Right cardiac atrium (tissue), 5 donors: ENCODE data around the gene ANKRD44. TPM values are rescaled to one million over a fixed set of nuclear protein-coding genes. Genes with fewer than 3 reads are reported as not detected.
"Not testable (repeated sequence)": the region's sequence is repeated elsewhere in the genome, so short reads cannot be mapped to it uniquely, and the experiment has no call there.

Experiments used
- ATAC-seq, 2 donors: fragments of 200-7000 bp; cut with Tn5 transposase; one replicate each; pipeline versions ENCODE4 v1.8.0 to v1.9.1; 2020; ENCODE audit warnings: moderate library complexity in 2 of 2, mild to moderate bottlenecking in 1 of 2
- DNase-seq, 3 donors: peaks; one replicate each; pipeline ENCODE4 v3.0.0-alpha.2; 2020
- H3K27ac ChIP-seq: one replicate; pipeline ENCODE4 v1.5.1; 2013; ENCODE audit warnings: mild to moderate bottlenecking, low read length, control low read depth, moderate library complexity
- H3K27me3 ChIP-seq: one replicate; pipeline ENCODE4 v1.6.1; 2013; ENCODE audit not compliant: control insufficient read depth, insufficient read depth
- H3K4me1 ChIP-seq: one replicate; pipeline ENCODE4 v1.6.1; 2013; ENCODE audit warnings: low read length; ENCODE audit not compliant: control insufficient read depth, insufficient read depth
- H3K4me3 ChIP-seq: one replicate; pipeline ENCODE4 v1.5.1; 2013; ENCODE audit warnings: low read length, control low read depth
- H3K9me3 ChIP-seq: one replicate; pipeline ENCODE4 v1.6.1; 2013; ENCODE audit warnings: low read length; ENCODE audit not compliant: control insufficient read depth
- WGBS: extraction: QIAGEN DNeasy Blood & Tissue Kit; methylation state at CpG from one replicate; pipeline ENCODE4 v1.1.7; 2013; 5-methylcytosine and 5-hydroxymethylcytosine counted together
- intact Hi-C, 4 donors: fragments of 100-400 bp; cut with DNase I; formaldehyde crosslinking; loops; one replicate each; pipeline versions ENCODE4 v1.11.0 to v1.14.0; 2022 to 2023
- polyA plus RNA-seq: library from polyadenylated mRNA; stranded (reverse); fragments of 200-250 nt; gene quantifications from one replicate; pipeline ENCODE4 v1.2.3, GENCODE V29; 2013
- total RNA-seq, 4 donors: library from RNA; stranded (reverse); fragmentation: NEBNext Ultra II Directional; extraction: Animal tissue kit (Norgen Biotek cat#: 25700); gene quantifications; one replicate each; pipeline ENCODE4 v1.2.1, GENCODE V29; 2021
- donor health status: healthy with polysubstance abuse.
- donor health status: DM: no; HTN: yes; CAD: no.
- donor health status: DM: no; HTN: no; CAD: no.
- donor health status: DM: no; HTN: yes; CAD: no; lungs with severe emphysema.
- donor health status: DM: yes; HTN: yes; CAD: no.

Gene ANKRD44
- total and polyA plus RNA-seq, 5 donors, result 4.8 to 18.8 (median 14.3) TPM

- DNase-seq, result no peak
- H3K27me3 ChIP-seq, result no peaks in the 10 kb centered on the region
- peaks cover 12% of the 10 kb centered on the region for H3K4me1 ChIP-seq
- H3K9me3 ChIP-seq, result no peaks in the 10 kb centered on the region
- no peak overlapping the region for H3K4me3 ChIP-seq
- no peak for ATAC-seq
- H3K27ac ChIP-seq, result peak overlapping the region; percentile 32
- intact Hi-C loops, result loop anchor here in 1 of 4 donors (5.0 kb wide), 1 partner anchor 119 kb away; no protein-coding TSS in a partner anchor
- WGBS, result 78% methylated on average over 5 of the region's 5 CpGs
These were observed 4.4 kb downstream of the ANKRD44 start for GRCh38 chr2:197306024-197306695.

GRCh38 chr2:197304556-197305011 lies 6.0 kb downstream of the ANKRD44 start:
- H3K4me3 ChIP-seq, result no peak overlapping the region
- intact Hi-C loops, result loop anchor here in 1 of 4 donors (5.0 kb wide), 1 partner anchor 117 kb away; no protein-coding TSS in a partner anchor
- no peaks in the 10 kb centered on the region for H3K27me3 ChIP-seq
- ATAC-seq, result no peak
- no peak for DNase-seq
- peaks cover 11% of the 10 kb centered on the region for H3K4me1 ChIP-seq
- WGBS, result 80% methylated on average over 3 of the region's 3 CpGs
- no peak overlapping the region for H3K27ac ChIP-seq
- no peaks in the 10 kb centered on the region for H3K9me3 ChIP-seq

DNA sequence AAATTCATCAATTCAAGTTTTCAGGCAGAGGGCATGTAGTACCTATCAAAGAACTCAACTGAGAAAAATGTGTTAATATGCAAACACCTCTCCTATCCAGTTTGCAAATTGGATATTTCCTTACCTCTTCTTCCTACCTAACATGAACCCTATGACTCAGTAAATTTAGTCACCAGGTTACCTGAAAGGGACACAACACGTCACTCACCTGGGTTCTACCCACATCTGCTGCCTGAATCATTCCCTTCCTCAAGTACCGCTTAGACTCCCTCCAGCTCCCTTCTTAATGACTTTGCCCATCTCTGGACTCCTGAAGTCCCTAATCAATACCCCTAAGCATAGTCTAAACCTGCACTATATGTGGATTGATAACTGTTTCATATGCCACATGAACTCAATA lies 10.4 kb downstream of the ANKRD44 start:
- intact Hi-C loops, result no loop called here
- Histone ChIP-seq H3K27ac (no peak overlapping the region), H3K4me1 (peaks cover 5% of the 10 kb centered on the region), H3K4me3 (no peak overlapping the region), H3K27me3 (no peaks in the 10 kb centered on the region), H3K9me3 (no peaks in the 10 kb centered on the region)
- 100% methylated on average over 2 of the region's 2 CpGs for WGBS
- DNase-seq (no peak), ATAC-seq (no peak)

- intact Hi-C loops, result no loop called here
- Histone ChIP-seq H3K4me1 (peaks cover 3% of the 10 kb centered on the region), H3K27ac (no peak overlapping the region), H3K9me3 (no peaks in the 10 kb centered on the region), H3K4me3 (no peak overlapping the region), H3K27me3 (no peaks in the 10 kb centered on the region)
- DNase-seq (no peak), ATAC-seq (no peak)
- WGBS, result 96% methylated on average over 4 of the region's 4 CpGs
These were observed 12.0 kb downstream of the ANKRD44 start for GRCh38 chr2:197298609-197299008.

DNA sequence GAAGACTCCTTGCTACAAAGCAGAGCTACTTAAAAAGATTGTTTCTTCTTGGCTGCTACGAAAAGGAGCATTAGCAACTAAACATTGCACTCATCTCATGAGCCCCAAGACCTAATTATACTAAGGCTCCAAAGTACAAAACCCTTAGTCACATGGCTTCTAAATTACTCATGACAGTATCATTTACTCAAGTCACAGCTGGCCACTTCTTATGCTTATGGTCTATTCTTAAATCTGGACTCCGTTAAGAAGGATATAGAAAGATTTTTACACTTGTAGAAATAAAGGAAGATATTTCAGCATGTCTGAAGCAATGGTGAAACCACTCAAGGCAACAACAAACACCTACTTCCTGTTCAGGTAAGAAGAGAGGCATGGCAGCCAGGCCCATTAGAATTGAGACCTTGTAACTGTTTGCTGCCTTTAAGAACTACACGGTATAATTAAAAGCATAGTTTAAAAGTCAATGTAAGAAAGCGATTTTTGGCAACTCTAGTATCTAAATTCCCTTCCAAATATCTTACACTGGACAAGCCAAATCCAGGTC lies 12.7 kb downstream of the ANKRD44 start:
- no peak overlapping the region for H3K4me3 ChIP-seq
- no peak for DNase-seq
- ATAC-seq, result no peak
- intact Hi-C loops, result no loop called here
- 89% methylated on average over 4 of the region's 4 CpGs for WGBS
- H3K27me3 ChIP-seq, result no peaks in the 10 kb centered on the region
- H3K4me1 ChIP-seq, result peaks cover 3% of the 10 kb centered on the region
- no peak overlapping the region for H3K27ac ChIP-seq
- H3K9me3 ChIP-seq, result no peaks in the 10 kb centered on the region

DNA sequence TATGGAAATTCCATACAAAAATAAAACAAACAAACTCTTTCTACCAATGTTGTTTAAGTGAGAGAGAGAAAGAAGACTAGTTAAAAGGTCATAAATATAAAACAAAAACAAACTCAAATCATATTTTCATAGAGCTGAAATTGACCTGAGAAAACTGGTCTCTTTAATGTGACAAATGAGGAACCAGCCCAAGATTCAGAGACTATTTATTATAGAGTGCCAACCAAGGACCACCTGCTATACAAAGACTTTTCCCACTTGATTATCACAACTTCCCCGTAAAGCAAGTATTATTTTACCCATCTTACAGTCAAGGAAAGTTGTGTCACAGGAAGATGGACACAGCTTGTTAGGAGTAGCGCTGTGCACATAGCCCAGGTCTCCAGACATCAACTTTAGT lies 13.3 kb downstream of the ANKRD44 start:
- intact Hi-C loops, result no loop called here

DNA sequence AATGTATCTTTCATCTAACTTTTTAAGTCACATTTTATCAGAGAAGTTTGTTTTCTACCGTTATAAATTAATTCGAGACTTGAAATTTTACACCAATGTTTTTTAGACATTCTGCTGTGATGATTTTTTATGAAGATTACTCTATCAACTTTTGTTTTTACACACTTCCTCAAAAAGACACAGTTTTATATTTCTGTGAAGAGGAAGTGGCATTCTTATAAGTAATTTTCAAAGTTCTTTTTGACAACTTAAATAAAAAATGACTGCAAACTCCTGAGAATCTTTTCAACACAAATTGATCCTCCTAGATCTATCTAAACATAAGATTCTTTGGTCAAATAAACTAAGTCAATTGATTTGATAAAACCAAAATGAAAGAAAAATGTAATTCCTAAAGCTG lies 13.7 kb downstream of the ANKRD44 start:
- no peak overlapping the region for H3K27ac ChIP-seq
- H3K4me3 ChIP-seq, result no peak overlapping the region
- no peaks in the 10 kb centered on the region for H3K27me3 ChIP-seq
- peaks cover 4% of the 10 kb centered on the region for H3K4me1 ChIP-seq
- H3K9me3 ChIP-seq, result no peaks in the 10 kb centered on the region
- DNase-seq (no peak), ATAC-seq (no peak)
- WGBS, result 74% methylated on average over 2 of the region's 2 CpGs
- intact Hi-C loops, result no loop called here

More for the DNA sequence above, 13.3 kb downstream of the ANKRD44 start:
- H3K27ac ChIP-seq, result no peak overlapping the region
- H3K27me3 ChIP-seq, result no peaks in the 10 kb centered on the region
- 90% methylated on average over 2 of the region's 2 CpGs for WGBS
- peaks cover 6% of the 10 kb centered on the region for H3K4me1 ChIP-seq
- DNase-seq (no peak), ATAC-seq (no peak)
- H3K9me3 ChIP-seq, result no peaks in the 10 kb centered on the region
- H3K4me3 ChIP-seq, result no peak overlapping the region

DNA sequence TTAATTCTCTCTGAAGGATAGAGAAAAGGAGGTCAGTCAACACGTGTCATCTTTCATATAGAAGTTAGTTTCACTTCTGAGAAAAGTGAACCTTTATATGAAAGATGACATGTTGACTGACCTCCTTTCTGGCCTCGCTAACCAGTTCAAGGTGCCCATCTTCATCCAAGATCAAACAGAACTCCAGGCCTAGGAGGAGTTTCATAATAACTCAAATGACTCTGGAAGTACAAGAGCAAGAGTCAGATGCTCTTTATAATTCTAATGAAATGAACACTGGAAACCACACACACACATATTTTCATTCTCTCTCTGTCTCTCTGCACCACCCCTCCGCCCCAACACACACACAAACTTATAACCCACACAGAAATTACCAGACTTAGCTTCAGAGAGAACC lies 16.3 kb downstream of the ANKRD44 start:
- ATAC-seq (no peak), DNase-seq (no peak)
- intact Hi-C loops, result no loop called here
- WGBS, result 75% methylated on average over 3 of the region's 3 CpGs
- H3K27ac ChIP-seq, result no peak overlapping the region
- no peaks in the 10 kb centered on the region for H3K9me3 ChIP-seq
- H3K27me3 ChIP-seq, result no peaks in the 10 kb centered on the region
- H3K4me3 ChIP-seq, result no peak overlapping the region
- H3K4me1 ChIP-seq, result peaks cover 4% of the 10 kb centered on the region

GRCh38 chr2:197293252-197294007 lies 17.1 kb downstream of the ANKRD44 start:
- H3K27me3 ChIP-seq, result no peaks in the 10 kb centered on the region
- H3K9me3 ChIP-seq, result no peaks in the 10 kb centered on the region
- WGBS, result 21% methylated on average over 5 of the region's 5 CpGs
- DNase-seq, result no peak
- intact Hi-C loops, result no loop called here
- no peak overlapping the region for H3K4me3 ChIP-seq
- H3K4me1 ChIP-seq, result peaks cover 4% of the 10 kb centered on the region
- ATAC-seq, result peak; percentile 79 to 85
- no peak overlapping the region for H3K27ac ChIP-seq

DNA sequence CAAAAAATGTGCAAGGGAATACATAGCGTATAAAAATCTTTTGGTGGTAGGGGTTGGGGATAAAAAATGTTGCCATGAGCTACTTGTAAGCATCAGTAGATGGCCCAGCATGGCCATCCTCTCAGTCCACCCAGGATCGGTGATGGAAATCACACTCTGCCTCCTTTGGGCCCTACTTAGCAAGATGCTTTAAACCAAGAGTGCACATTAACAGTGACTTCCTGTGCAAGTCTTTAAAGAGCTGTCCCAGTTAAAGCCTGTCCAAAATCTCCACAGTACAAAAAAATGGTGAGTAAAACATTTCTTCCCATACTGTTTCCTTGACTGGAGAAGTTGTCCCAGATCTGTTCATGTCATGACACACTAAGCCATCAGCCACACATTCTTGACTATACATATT lies 18.0 kb downstream of the ANKRD44 start:
- Histone ChIP-seq H3K9me3 (no peaks in the 10 kb centered on the region), H3K27ac (no peak overlapping the region), H3K27me3 (no peaks in the 10 kb centered on the region), H3K4me3 (no peak overlapping the region), H3K4me1 (peaks cover 4% of the 10 kb centered on the region)
- no peak for ATAC-seq
- intact Hi-C loops, result no loop called here
- DNase-seq, result no peak
- 93% methylated on average over 2 of the region's 2 CpGs for WGBS

- ATAC-seq, H3K9me3 ChIP-seq, H3K27me3 ChIP-seq, H3K27ac ChIP-seq, intact Hi-C loops, H3K4me1 ChIP-seq, H3K4me3 ChIP-seq, DNase-seq: not testable (repeated sequence)
- WGBS, result 88% methylated on average over 7 of the region's 7 CpGs
These were observed 23.0 kb downstream of the ANKRD44 start for GRCh38 chr2:197287596-197287932.
